Measurements from ENCODE around the gene ARHGAP20.

The ARHGAP20 gene

GRCh38 chr11:110759972-110760381, 47.7 kb upstream of the ARHGAP20 start:
- Histone ChIP-seq H3K4me1 (ENCODE audit: low read depth, poor library complexity, severe bottlenecking) (no peaks in the 10 kb centered on the region), H3K27ac (no peak overlapping the region), H3K4me3 (IDR thresholded peaks at IDR 0.05; ENCODE audit: insufficient read depth, low read depth, low read length) (no peak overlapping the region), H3K9ac (no peak overlapping the region), H3K36me3 (ENCODE audit: insufficient read depth) (no peaks in the 10 kb centered on the region), H4K20me1 (ENCODE audit: insufficient read depth) (no peaks in the 10 kb centered on the region), H2AFZ (ENCODE audit: low read depth) (no peak overlapping the region), H3K27me3 (ENCODE audit: insufficient read depth, low read depth) (no peaks in the 10 kb centered on the region), H3K79me2 (ENCODE audit: insufficient read depth, low read depth) (no peaks in the 10 kb centered on the region), H3K4me2 (no peak overlapping the region)
- no peak for TF ChIP-seq CTCF (conservative IDR thresholded peaks at IDR 0.05; ENCODE audit: low read depth, low read length)

- no peak for TF ChIP-seq CTCF (conservative IDR thresholded peaks at IDR 0.05; ENCODE audit: low read depth, low read length)
- no peaks in the 10 kb centered on the region for H3K36me3 ChIP-seq (ENCODE audit: insufficient read depth)
- H4K20me1 ChIP-seq (ENCODE audit: insufficient read depth), result no peaks in the 10 kb centered on the region
- no peaks in the 10 kb centered on the region for H3K27me3 ChIP-seq (ENCODE audit: insufficient read depth, low read depth)
- H3K4me1 ChIP-seq (ENCODE audit: low read depth, poor library complexity, severe bottlenecking), result no peaks in the 10 kb centered on the region
- no peak overlapping the region for H3K9ac ChIP-seq
- no peak overlapping the region for H2AFZ ChIP-seq (ENCODE audit: low read depth)
- H3K4me3 ChIP-seq (IDR thresholded peaks at IDR 0.05; ENCODE audit: insufficient read depth, low read depth, low read length), result no peak overlapping the region
- H3K4me2 ChIP-seq, result no peak overlapping the region
- H3K79me2 ChIP-seq (ENCODE audit: insufficient read depth, low read depth), result no peaks in the 10 kb centered on the region
- no peak overlapping the region for H3K27ac ChIP-seq
Observed at GRCh38 chr11:110757962-110758755, 45.9 kb upstream of the ARHGAP20 start.

GRCh38 chr11:110757066-110757465, 44.8 kb upstream of the ARHGAP20 start:
- no peaks in the 10 kb centered on the region for H4K20me1 ChIP-seq (ENCODE audit: insufficient read depth)
- no peak overlapping the region for H3K4me2 ChIP-seq
- no peaks in the 10 kb centered on the region for H3K36me3 ChIP-seq (ENCODE audit: insufficient read depth)
- no peak overlapping the region for H3K9ac ChIP-seq
- no peaks in the 10 kb centered on the region for H3K27me3 ChIP-seq (ENCODE audit: insufficient read depth, low read depth)
- no peaks in the 10 kb centered on the region for H3K4me1 ChIP-seq (ENCODE audit: low read depth, poor library complexity, severe bottlenecking)
- no peak overlapping the region for H3K27ac ChIP-seq
- no peak overlapping the region for H2AFZ ChIP-seq (ENCODE audit: low read depth)
- no peaks in the 10 kb centered on the region for H3K79me2 ChIP-seq (ENCODE audit: insufficient read depth, low read depth)
- no peak for TF ChIP-seq CTCF (conservative IDR thresholded peaks at IDR 0.05; ENCODE audit: low read depth, low read length)
- no peak overlapping the region for H3K4me3 ChIP-seq (IDR thresholded peaks at IDR 0.05; ENCODE audit: insufficient read depth, low read depth, low read length)

- Histone ChIP-seq H3K4me2 (no peak overlapping the region), H3K79me2 (ENCODE audit: insufficient read depth, low read depth) (no peaks in the 10 kb centered on the region), H3K9ac (no peak overlapping the region), H3K36me3 (ENCODE audit: insufficient read depth) (no peaks in the 10 kb centered on the region), H3K4me3 (IDR thresholded peaks at IDR 0.05; ENCODE audit: insufficient read depth, low read depth, low read length) (no peak overlapping the region), H3K27ac (no peak overlapping the region), H4K20me1 (ENCODE audit: insufficient read depth) (no peaks in the 10 kb centered on the region), H3K4me1 (ENCODE audit: low read depth, poor library complexity, severe bottlenecking) (no peaks in the 10 kb centered on the region), H2AFZ (ENCODE audit: low read depth) (no peak overlapping the region), H3K27me3 (ENCODE audit: insufficient read depth, low read depth) (no peaks in the 10 kb centered on the region)
- no peak for TF ChIP-seq CTCF (conservative IDR thresholded peaks at IDR 0.05; ENCODE audit: low read depth, low read length)
Observed at GRCh38 chr11:110755941-110756340, 43.7 kb upstream of the ARHGAP20 start.
